ENCODE data around the gene TNFAIP8L1. TPM values are rescaled to one million over a fixed set of nuclear protein-coding genes. Genes with fewer than 3 reads are reported as not detected.

TNFAIP8L1 gene
- total and polyA plus RNA-seq, 7 donors = 3.7 to 25.2 (median 18.9) TPM

GRCh38 chr19:4656102-4656501 lies 16.8 kb downstream of the TNFAIP8L1 start:
- no peak overlapping the region for H3K4me3 ChIP-seq
- peak overlapping the region in 1 of 4 donors; percentile 35 for H3K27ac ChIP-seq
- no peaks in the 10 kb centered on the region for H3K4me1 ChIP-seq
- H3K27me3 ChIP-seq = no peaks in the 10 kb centered on the region
- intact Hi-C loops (cut with DNase I) = no loop called here
- H3K36me3 ChIP-seq = peaks cover 24 to 84% (median 36%) of the 10 kb centered on the region in 4 donors
- DNase-seq = no peak
- WGBS, 2 donors = 83 to 86% methylated on average over 8 of the region's 8 CpGs
- TF ChIP-seq CTCF (IDR thresholded peaks at IDR 0.05) (no peak), POLR2AphosphoS5 (IDR thresholded peaks at IDR 0.05) (peak in 2 of 4 donors; percentile 16 to 33)
- peaks cover 0 to 4% (median 2%) of the 10 kb centered on the region in 4 donors for H3K9me3 ChIP-seq

GRCh38 chr19:4657262-4657661 lies 17.9 kb downstream of the TNFAIP8L1 start:
- H3K36me3 ChIP-seq = peaks cover 24 to 84% (median 29%) of the 10 kb centered on the region in 4 donors

GRCh38 chr19:4657835-4658234 lies 18.5 kb downstream of the TNFAIP8L1 start:
- WGBS, 2 donors = 91 to 95% methylated on average over 8 of the region's 8 CpGs
- intact Hi-C loops (cut with DNase I) = no loop called here
- Histone ChIP-seq H3K36me3 (peaks cover 21 to 85% (median 29%) of the 10 kb centered on the region in 4 donors), H3K9me3 (peaks cover 0 to 4% (median 2%) of the 10 kb centered on the region in 4 donors), H3K4me1 (no peaks in the 10 kb centered on the region), H3K27ac (no peak overlapping the region), H3K27me3 (no peaks in the 10 kb centered on the region), H3K4me3 (no peak overlapping the region)
- no peak for DNase-seq
- TF ChIP-seq CTCF (IDR thresholded peaks at IDR 0.05) (no peak), POLR2A (IDR thresholded peaks at IDR 0.05) (no peak), EP300 (IDR thresholded peaks at IDR 0.05) (no peak), POLR2AphosphoS5 (IDR thresholded peaks at IDR 0.05) (no peak)

More at GRCh38 chr19:4657262-4657661, 17.9 kb downstream of the TNFAIP8L1 start:
- intact Hi-C loops (cut with DNase I) = no loop called here
- Histone ChIP-seq H3K9me3 (peaks cover 0 to 4% (median 2%) of the 10 kb centered on the region in 4 donors), H3K27ac (peak overlapping the region in 2 of 4 donors; percentile 18 to 35), H3K4me3 (no peak overlapping the region), H3K4me1 (no peaks in the 10 kb centered on the region), H3K27me3 (no peaks in the 10 kb centered on the region)
- DNase-seq = no peak
- 85 to 86% methylated on average over 14 of the region's 14 CpGs for WGBS, 2 donors
- no peak for TF ChIP-seq EP300 (IDR thresholded peaks at IDR 0.05)
- no peak for TF ChIP-seq CTCF (IDR thresholded peaks at IDR 0.05)
- no peak for TF ChIP-seq POLR2A (IDR thresholded peaks at IDR 0.05)
- no peak for TF ChIP-seq POLR2AphosphoS5 (IDR thresholded peaks at IDR 0.05)

- peak; percentile 73 for DNase-seq
- peaks cover 0 to 4% (median 2%) of the 10 kb centered on the region in 4 donors for H3K9me3 ChIP-seq
- WGBS, 2 donors = 82 to 91% methylated on average over 15 of the region's 15 CpGs
- no peaks in the 10 kb centered on the region for H3K27me3 ChIP-seq
- peaks cover 24 to 87% (median 37%) of the 10 kb centered on the region in 4 donors for H3K36me3 ChIP-seq
- intact Hi-C loops (cut with DNase I) = no loop called here
- no peaks in the 10 kb centered on the region for H3K4me1 ChIP-seq
- H3K27ac ChIP-seq = peak overlapping the region in 1 of 4 donors; percentile 40
- no peak overlapping the region for H3K4me3 ChIP-seq
- TF ChIP-seq POLR2A (IDR thresholded peaks at IDR 0.05) = no peak
- peak in 1 of 4 experiments; percentile 8 for TF ChIP-seq CTCF (IDR thresholded peaks at IDR 0.05)
- no peak for TF ChIP-seq EP300 (IDR thresholded peaks at IDR 0.05)
- no peak for TF ChIP-seq POLR2AphosphoS5 (IDR thresholded peaks at IDR 0.05)
Observed at GRCh38 chr19:4660181-4660791, 21.0 kb downstream of the TNFAIP8L1 start.
